Omental fat pad (tissue), 4 donors: ENCODE measurements around the gene UBE2D3. TPM values are rescaled to one million over a fixed set of nuclear protein-coding genes. Genes with fewer than 3 reads are reported as not detected.
"Not testable (repeated sequence)": the region's sequence is repeated elsewhere in the genome, so short reads cannot be mapped to it uniquely, and the experiment has no call there.

Source experiments
- ATAC-seq: fragments of 150-250 bp; one replicate; pipeline ENCODE4 v1.9.1; 2016; ENCODE audit warnings: mild to moderate bottlenecking, moderate library complexity; ENCODE audit not compliant: low FRiP score
- DNase-seq: peaks from one replicate; pipeline ENCODE4 v3.0.0-alpha.2; 2019; ENCODE audit warnings: low spot score
- CTCF ChIP-seq, 3 donors: fragments of 450-650 bp; IDR thresholded peaks; one replicate each; pipeline ENCODE4 v1.5.1; 2016 to 2017; ENCODE audit warnings: antibody characterized with exemption in 3 of 3, mild to moderate bottlenecking in 3 of 3, moderate library complexity in 2 of 3
- total RNA-seq, 4 donors: library from RNA; depleted of rRNA; stranded (reverse); fragments of >200 nt; gene quantifications; one replicate each; pipeline ENCODE4 v1.1.0, GENCODE V29; 2016

Gene UBE2D3
- total RNA-seq, 4 donors from 2014 or later = 349 to 519 (median 452) TPM

- no peak for ATAC-seq
- no peak for DNase-seq
- TF ChIP-seq CTCF (IDR thresholded peaks at IDR 0.05) = no peak
Measured at GRCh38 chr4:102824398-102824797, 3.0 kb downstream of the UBE2D3 start.

GRCh38 chr4:102823897-102824296 lies 3.5 kb downstream of the UBE2D3 start:
- no peak for ATAC-seq
- no peak for DNase-seq
- TF ChIP-seq CTCF (IDR thresholded peaks at IDR 0.05) = no peak

- DNase-seq (no peak), ATAC-seq (no peak)
- no peak for TF ChIP-seq CTCF (IDR thresholded peaks at IDR 0.05)
Measured at GRCh38 chr4:102823464-102823863, 3.9 kb downstream of the UBE2D3 start.

GRCh38 chr4:102819588-102820365 lies 7.6 kb downstream of the UBE2D3 start:
- ATAC-seq (no peak), DNase-seq (no peak)
- no peak for TF ChIP-seq CTCF (IDR thresholded peaks at IDR 0.05)

- DNase-seq, ATAC-seq: not testable (repeated sequence)
Measured at GRCh38 chr4:102819100-102819499, 8.3 kb downstream of the UBE2D3 start.

- TF ChIP-seq CTCF (IDR thresholded peaks at IDR 0.05) = no peak
- DNase-seq (no peak), ATAC-seq (no peak)
Measured at GRCh38 chr4:102817613-102818268, 9.6 kb downstream of the UBE2D3 start.

GRCh38 chr4:102817021-102817605 lies 10.2 kb downstream of the UBE2D3 start:
- TF ChIP-seq CTCF (IDR thresholded peaks at IDR 0.05) = no peak
- ATAC-seq (no peak), DNase-seq (no peak)
